Retina (tissue), 1 donor: Measurements from ENCODE around the gene LEKR1.

ENCODE experiments used
- DNase-seq: peaks from one replicate; pipeline ENCODE4 v3.0.0-alpha.2; 2016

The LEKR1 gene

DNA sequence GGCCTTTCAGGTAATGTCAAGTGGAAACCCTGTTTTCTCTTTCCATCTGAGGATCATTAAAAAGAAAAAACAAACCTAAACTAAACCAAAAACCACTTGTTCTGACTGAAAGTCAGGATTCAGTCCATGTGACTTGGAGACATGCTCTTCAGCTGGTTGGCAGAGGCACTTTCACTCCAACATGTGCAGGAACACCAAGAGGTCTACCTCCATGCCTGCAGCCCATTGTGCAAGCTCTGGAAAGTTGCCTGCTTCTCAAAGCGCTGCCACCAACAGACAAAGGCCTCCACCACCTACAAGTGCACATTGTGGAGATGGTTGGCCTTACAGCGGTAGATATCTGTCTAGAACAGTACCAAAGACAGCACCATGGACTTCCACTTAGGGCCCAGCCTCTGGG is 161.8 kb downstream of the LEKR1 start:
- DNase-seq = no peak

DNA sequence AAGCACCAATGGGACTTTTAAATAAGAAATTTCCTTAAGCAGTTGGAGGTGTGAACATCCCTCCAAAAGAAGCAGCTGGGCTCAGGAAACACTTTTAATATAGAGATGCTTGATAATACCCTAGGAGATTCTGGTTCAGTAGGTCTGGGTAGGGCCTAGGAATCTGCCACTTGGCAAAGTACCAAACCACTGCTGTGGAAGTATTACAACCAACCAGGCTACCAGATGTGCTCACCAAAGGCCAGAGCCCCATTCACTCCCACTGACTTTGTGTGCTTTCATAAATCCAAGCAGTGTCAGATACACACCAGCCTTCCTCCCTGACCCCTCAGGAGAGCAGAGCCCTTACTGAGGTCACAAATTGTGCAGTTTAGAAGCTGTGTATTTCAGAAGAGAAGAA is 171.2 kb downstream of the LEKR1 start:
- no peak for DNase-seq

DNA sequence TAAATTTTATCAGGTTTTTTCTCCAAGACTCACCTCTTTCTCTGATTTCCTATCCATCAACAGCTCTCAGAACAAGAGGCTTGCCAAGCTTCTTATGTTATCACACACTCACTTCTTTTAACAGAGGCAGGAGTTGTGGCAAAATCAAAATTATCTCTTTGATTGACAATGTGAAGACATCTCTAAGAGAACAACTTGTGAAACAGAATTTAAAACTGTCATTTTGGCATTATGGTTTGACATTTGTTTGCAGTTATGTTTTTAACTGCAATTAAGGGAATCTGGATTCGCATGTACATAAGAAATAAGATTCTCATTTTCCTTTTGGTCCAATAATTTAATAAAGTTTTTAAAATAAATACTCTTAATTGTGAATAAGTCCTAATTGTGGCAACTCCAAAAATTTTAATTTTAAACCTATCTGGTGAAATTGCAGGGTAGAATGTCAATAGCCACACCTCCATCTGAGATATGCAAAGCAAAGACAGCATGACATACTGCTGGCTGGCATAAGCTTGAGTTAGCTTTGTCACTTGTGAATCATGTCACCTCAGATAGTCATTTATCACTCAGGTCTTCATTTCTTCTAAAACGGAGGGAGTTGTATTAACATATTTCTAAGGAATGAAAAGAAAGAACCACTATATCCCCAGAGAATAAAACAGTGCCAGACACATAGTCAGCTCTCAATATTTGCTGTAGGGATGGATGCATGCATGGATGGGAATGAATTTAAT is 175.2 kb downstream of the LEKR1 start:
- DNase-seq = no peak

DNA sequence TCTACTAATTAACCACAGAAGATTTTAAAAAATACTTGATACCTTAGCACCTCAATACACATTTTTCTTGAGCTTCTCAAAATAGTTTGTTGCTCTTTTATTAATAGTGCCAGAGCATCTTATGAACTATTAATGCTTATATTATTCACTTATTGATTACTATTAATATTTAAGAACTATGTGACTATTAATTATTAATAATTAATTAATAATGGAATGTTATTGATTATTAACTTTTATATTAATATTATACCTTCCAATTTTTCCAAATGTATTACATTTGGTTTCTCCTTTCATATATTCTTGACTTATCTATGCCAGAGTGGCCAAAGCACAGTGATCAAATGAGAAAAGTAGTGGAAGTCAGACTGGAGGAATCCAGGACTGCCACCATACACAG is 195.5 kb downstream of the LEKR1 start:
- no peak for DNase-seq

DNA sequence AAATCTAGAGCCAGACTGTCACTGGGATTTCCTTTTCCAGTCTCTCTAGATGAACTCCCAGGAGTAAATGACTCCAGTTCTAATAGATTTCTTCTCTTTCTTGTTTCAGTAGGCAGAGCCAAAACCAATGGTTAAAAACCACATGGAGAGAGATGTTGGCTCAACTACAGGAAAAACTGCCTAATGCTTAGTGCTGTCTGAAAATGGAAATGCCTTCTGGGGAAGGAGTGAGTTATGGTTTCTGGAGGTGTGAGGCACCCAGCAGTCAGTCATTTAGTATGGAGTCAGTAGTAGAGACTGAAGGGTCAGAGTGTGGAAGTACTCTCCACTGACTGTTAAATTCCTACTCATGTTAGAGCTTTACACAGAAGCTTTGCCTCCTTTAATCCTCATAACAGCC is 197.1 kb downstream of the LEKR1 start:
- DNase-seq = no peak

DNA sequence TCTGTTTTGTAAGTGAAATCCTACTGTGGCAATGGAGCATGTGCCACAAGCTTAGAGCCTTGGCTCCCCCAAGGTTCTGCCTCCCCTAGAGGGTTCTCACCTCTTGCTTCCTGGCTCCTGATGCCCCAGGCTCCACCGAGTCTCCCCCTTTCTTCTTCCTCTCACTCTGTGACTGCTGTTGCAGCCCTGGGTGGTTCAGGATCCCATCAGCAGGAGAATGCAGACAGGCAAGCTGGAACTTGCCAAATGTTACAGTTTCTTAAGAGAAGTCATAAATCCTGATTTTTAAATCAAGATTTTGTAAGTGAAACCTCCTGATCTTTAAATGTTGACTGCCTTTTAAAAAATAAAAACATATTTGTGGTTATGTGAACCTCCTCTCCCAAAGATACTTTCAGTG is 199.9 kb downstream of the LEKR1 start:
- DNase-seq = no peak

DNA sequence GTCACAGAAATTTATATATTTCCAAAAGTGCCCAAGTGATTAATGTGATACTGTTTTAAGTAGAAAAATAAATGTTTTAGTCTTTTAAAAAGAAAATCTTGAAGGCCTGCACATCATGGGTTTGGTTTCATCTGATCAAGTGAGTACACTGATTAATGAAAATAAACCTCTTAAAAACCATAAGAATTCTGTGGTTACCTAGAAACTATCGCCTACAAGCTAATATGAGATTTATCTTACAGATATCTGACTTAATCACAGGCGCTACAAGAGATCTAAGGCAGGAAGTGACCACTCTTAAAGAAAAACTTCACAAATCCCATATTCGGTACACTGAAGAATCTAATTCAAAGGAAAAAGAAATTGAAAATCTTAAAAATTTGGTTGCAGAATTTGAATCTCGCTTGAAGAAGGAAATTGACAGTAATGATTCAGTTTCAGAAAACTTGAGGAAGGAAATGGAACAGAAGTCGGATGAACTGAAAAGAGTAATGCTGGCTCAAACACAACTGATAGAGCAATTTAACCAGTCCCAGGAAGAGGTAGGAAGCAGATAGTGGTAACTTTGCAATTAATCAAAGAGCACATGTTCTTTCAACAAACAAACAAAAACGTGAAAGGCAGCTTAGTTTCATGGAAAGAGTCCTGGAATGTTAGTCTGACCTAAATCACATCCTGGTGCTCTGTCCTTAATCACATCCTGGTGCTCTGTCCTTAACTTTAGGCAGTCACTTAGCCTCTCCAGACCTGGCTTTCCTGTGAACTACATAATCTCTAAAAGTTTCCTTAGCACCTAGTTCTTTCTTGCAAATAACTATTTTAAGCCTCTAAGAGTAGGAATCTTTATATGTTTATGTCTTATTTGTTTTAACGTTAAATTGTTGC is 201.9 kb downstream of the LEKR1 start:
- no peak for DNase-seq

DNA sequence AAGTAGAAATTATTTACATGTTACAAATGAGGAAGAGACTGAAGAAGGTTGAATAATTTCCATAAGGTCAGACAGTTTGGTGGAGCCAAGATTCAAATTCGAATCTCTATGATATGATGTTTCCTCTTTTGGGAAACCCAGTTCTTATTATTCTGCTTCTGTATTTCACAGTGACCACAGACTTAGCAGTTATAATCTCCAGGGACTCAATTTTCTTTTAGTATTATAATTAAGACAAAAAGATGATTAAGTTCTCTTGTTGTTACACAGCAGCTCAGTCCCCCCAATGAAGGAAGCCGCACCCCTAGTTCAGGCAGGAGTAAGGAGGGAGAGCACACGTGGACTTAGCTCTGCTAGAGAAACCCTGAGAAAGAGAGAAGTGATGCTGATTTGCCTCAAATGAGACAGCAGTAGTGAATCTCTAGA is 203.2 kb downstream of the LEKR1 start:
- DNase-seq = no peak

DNA sequence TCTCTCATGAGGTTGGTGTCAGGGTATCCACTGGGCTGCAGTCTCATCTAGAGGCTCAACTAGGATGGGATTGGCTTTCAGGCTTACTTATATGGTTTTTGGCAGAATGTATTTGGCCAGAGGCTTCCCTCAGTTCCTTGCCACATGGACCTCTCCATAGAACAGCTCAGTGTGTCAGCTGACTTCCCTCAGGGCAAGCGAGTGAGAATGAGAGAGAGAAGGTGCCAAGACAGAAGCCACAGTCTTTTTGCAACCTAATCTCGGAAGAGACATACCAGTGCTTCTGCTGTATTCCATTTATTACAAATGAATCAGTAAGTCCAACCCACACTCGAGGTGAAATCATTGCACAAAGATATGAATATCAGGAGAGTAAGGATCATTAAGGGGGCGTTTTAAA is 204.6 kb downstream of the LEKR1 start:
- DNase-seq = no peak

DNA sequence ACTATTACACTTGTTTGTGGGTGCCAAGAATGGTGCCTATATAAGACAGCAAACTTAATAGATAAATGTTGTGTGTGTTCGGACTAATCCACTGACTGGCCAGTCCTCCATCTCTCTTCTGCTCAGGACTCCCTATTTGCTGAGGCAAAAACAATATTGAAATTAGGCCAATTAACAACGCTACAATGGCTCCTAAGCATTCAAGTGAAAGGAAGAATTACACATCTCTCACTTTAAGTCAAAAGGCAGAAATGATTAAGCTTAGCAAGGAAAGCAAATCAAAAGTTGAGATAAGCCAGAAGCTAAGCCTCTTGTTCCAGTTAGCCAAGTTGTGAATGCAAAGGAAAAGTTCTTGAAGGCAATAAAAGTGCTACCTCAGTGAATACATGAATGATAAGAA is 206.8 kb downstream of the LEKR1 start:
- no peak for DNase-seq

DNA sequence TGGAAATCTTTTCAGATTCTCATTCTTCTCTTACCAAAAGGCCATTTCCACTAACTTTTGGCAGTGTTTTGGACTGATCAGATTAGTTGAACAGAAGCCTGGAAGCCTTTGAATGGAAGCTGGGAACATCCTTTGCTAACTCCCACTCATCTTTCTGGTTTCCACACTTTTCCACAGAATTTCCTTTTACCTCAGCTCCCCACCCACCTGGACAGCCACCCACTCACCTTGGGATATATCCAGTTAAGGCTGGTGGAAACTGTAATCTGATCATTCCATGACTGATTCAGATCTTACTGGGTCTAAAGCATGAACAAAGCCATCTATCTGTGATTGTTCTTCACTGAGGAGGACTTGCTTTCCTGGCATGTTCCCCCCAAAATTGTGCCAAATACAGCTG is 214.3 kb downstream of the LEKR1 start:
- DNase-seq = no peak

DNA sequence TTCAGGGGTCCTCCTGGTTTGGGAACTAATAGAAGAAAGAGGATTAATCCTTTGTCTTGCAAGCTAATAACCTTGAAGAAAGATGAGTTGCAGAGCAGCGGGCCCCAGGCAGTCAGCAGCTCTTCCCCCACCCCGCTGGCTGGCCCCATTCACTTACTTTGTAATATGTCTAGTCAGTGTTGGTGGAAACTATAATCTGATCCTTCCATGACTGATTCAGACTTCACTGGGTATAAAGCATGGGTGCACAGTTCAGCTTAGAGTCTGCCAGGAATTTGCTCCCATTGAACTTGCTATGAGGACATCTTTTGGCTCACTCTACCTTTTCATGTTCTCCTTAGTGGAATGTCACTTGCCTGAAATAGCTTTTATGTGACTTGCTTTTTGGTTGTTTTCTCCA is 216.1 kb downstream of the LEKR1 start:
- DNase-seq = no peak

DNA sequence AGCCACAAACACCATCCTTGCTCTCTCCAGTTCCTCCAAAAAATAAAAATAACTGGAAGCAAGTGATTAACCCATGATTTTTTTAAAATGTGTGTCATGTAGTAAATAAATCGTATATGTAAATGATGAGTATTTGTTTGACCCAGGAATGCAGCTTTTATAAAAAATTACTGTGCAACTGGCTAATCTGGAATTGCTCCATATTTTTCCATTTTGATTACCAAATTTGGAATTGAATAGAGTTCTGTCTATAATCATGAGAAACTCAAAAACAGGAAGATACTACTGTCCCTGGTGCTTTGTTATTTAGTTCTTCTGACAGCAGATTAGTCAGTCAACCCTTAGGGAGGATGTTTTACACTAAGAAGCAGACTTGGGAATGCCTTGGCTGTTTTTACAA is 217.6 kb downstream of the LEKR1 start:
- no peak for DNase-seq

DNA sequence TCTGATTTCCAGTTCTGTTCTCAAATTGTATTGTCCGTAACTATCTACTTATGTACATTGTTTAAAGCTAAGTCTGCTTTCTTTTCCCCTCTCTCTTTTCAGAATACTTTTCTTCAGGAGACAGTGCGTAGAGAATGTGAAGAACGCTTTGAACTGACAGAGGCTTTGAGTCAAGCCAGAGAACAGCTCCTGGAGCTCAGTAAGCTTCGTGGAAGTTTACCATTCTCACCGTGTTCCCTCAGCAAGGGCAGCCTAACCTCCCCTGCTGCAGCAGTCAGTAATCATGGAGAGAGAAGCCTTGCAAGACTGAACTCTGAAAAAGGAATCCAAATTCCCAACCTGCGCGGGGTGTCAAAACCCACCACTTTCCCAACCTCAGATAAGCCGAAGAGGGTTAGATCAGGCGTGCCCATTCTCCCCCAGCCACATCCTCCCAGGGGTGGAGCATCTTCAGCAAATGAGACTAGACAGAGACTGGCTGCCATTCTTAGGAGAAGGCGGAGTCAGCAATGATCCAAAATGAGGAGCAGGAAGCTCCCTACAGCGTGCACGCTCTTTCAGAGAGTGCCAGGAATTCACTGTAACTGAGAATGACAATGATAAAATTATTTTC is 219.2 kb downstream of the LEKR1 start:
- DNase-seq = no peak

DNA sequence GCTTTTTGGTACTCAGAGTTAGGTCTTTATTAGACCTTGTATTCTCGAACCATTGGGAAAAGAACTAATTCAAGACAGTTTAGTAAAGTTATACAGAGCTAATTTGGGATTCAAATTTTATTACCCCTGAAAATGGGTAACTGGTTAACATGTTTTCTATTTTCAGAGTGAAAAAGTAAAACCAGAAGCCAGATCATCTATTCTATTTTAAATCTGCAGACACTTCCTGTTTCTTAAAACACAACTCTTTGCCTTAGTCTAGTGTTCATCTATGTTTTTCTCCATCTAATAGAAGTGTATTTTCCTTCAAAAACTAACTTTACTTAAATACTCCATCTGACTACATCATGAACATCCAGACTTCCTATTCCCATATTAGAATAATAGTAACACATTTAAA is 220.4 kb downstream of the LEKR1 start:
- no peak for DNase-seq

DNA sequence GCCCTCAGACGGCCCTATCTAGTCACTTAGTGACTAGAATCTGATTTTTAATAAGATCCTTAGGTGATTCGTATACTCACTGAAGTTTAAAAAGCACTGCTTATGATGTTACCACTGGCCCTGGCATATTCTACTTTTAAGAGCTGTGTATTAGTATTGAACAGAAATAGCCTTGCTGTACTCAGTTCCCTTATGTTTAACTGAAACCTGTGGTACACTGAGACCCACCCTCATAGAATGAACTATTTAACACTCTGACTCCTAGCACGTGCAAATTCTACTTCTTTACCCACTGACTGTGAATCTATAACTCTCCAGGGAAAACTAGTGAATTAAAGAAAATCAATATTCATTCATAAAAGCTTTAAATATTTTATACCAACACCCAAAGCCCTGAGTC is 224.9 kb downstream of the LEKR1 start:
- DNase-seq = no peak

DNA sequence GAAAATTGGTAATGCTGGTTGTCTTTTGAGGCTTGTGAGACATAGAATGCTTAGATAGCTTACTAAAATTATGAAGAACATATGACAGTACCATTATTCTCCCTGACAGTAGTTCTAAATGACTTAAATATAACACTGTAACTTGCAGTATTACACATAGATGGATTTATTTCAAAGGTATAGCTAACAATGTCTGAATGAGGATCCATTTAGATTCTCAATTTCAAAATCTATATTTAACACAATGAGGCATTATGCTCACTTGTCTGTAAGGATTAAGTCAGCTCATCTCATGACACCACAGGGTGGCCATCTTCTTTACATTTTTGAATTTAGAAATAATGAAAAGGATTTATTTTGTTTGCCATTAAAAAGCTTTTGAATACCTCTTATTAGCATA is 225.4 kb downstream of the LEKR1 start:
- no peak for DNase-seq

DNA sequence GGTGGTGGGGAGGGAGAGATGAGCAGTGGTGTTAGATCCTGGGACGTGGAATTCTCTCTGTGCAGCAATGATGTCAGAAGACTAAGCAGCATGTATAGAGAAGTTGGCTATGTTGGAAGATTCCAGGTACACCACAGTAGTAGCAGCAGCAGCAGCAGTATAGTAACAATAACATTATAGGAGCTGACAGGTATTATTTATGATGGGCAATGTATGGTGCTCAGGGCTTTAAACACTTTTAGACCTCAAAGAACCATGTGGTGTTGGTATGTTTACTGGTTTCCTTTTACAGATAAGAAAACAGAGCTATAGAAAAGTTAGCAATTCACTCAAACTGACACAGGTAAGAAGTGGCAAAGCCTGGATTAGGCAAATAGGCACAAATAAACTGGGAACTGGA is 229.9 kb downstream of the LEKR1 start:
- DNase-seq = no peak

DNA sequence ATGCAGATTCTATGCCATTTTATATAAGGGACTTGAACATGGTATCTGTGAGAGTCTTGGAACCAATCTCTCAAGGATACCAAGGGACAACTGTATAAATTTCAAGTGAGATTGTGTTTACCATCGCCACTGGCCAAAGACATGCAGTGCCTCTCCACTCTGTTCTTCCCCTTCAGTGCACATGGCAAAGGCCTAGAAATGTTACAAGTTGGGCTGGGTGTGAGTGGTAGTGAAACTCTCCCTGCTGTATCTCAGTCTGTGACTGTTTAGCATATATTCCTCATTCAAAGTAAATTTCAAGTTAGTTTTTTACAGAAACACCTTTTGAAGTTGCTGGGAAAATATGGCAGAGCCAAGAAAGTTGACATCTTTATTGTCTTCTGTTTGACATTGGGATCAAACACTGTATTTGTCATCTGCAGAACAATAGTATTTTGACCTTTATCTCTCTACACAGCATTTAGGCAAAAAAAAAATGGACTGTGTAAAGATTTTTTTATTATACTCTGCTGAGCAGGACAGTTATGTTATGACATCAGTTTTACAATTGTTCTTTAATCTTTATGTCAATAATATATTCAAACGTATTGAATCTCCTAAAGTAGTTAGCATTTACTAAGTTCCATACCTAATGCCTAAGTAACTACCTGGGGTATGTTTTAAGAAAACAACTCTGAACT is 232.4 kb downstream of the LEKR1 start:
- DNase-seq = no peak

DNA sequence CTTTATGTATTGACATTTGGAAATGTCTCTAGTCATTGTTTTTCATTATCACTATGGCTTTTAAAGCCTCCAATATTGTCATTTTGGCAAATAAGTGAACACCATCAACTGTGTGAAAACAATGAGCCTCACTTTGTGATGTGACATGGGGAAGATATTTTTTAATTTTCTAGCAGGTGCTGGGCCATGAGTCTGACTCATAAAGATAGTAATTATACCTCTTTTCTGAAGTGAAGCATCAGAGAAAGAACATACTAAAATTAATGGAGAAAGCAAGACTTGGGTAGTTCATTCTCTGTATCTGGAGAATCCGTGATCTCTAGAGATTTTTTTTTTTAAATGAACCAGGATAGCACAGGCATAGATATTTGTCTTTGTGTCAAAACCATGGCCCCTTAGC is 233.0 kb downstream of the LEKR1 start:
- no peak for DNase-seq

DNA sequence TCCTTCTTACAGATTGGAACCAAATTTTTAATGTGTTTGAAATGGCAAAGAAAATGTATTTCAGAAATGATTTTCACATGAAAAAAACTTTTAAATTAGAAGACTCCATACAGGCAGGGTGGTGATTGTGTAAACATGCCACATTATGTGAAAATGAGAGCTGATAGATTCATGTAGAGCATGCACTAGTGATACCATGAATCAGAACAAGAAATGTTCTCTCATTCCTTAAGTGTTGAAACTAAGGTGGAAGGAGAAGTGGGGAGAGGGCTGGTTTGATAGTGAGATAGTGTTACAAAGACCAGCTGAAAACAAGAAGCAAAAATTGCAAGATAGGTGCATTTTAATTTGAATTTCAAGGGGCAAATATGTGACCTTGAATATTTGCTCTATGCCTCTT is 233.5 kb downstream of the LEKR1 start:
- DNase-seq = no peak

DNA sequence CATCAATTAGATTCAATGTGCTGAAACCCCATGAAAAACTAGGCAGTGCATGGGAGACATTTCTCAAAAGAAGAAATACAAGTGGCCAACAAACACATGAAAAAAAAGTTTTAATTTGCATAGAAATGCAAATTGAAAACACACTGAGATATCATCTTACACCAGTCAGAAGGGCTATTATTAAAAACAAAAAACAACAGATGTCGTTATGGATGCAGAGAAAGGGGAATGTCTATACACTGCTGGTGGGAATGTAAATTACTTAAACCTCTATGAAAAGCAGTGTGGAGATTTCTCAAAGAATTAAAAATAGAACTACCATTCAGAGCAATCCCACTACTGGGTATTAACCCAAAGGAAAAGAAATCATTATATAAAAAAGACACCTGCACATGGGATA is 235.1 kb downstream of the LEKR1 start:
- DNase-seq = no peak

DNA sequence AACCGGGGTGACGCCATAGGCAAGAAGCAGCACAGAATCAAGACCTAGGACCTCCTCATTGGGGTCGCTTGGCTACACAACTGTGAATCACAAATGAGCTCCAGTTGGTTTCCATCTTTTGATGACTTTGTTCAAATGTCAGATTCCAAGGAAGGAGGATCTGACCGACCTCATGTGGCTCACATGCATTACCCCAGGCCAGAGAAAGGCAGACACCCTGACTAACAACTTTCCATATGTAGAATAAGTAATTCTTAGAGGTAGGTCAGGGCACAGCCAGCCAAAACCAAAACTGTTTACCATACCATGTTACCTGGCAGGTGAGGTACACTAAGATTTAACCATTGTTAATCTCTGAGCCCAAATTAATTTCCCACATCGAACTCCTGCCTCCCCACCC is 237.3 kb downstream of the LEKR1 start:
- DNase-seq = peak; percentile 13
